ENCODE results near the gene RFLNA. TPM values are rescaled to one million over a fixed set of nuclear protein-coding genes. Genes with fewer than 3 reads are reported as not detected.

RFLNA gene
- total RNA-seq, 1 experiment from 2014 or later, result 1.1 TPM

DNA sequence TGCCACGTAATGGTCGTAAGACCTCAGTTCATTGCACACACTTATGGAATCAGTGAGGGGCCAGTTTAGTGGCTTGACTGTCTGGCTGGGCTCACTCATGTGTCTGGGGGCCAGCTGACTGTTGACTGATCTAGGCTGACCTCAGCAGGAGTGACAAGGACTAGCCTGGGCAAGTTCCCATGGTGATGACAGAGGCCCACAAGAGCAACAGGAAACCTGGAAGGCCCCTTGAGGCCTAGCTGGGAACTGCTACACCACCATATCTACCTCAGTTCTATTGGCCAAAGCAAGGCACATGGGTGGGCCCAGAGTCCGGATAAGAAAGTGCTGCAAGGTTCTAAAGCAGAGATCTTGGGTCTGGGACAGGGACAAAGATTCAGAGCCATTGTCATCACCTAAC is 21.3 kb upstream of the RFLNA start:
- Histone ChIP-seq H3K27ac (ENCODE audit: low read depth, low read length, poor library complexity, severe bottlenecking) (no peak overlapping the region), H3K4me3 (ENCODE audit: low read depth, low read length, poor library complexity, severe bottlenecking) (no peak overlapping the region), H3K27me3 (replicated peaks; ENCODE audit: insufficient read depth, low read depth, low read length, poor library complexity) (no peaks in the 10 kb centered on the region), H3K9me3 (ENCODE audit: low read depth, low read length, poor library complexity, severe bottlenecking) (no peaks in the 10 kb centered on the region), H3K36me3 (ENCODE audit: insufficient read depth, low read length, poor library complexity, severe bottlenecking) (no peaks in the 10 kb centered on the region), H3K4me1 (ENCODE audit: insufficient read depth, low read length, poor library complexity, severe bottlenecking) (no peaks in the 10 kb centered on the region)
- CTCF ChIA-PET, result no interaction called here
- intact Hi-C loops (cut with micrococcal nuclease; ENCODE audit: unreplicated experiment), result no loop called here
- POLR2A ChIA-PET (ENCODE audit: low non-redundant PET), result no interaction called here
- DNase-seq (ENCODE audit: low spot score), result peak; percentile 54
- TF ChIP-seq, protein P1, sequence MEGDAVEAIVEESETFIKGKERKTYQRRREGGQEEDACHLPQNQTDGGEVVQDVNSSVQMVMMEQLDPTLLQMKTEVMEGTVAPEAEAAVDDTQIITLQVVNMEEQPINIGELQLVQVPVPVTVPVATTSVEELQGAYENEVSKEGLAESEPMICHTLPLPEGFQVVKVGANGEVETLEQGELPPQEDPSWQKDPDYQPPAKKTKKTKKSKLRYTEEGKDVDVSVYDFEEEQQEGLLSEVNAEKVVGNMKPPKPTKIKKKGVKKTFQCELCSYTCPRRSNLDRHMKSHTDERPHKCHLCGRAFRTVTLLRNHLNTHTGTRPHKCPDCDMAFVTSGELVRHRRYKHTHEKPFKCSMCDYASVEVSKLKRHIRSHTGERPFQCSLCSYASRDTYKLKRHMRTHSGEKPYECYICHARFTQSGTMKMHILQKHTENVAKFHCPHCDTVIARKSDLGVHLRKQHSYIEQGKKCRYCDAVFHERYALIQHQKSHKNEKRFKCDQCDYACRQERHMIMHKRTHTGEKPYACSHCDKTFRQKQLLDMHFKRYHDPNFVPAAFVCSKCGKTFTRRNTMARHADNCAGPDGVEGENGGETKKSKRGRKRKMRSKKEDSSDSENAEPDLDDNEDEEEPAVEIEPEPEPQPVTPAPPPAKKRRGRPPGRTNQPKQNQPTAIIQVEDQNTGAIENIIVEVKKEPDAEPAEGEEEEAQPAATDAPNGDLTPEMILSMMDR (conservative IDR thresholded peaks at IDR 0.05; ENCODE audit: low read depth, low read length), result peak; percentile 42
- no peak for TF ChIP-seq EZH2 (IDR thresholded peaks at IDR 0.05; ENCODE audit: borderline replicate concordance, low read depth, low read length, poor library complexity, severe bottlenecking)
- no TSS peak for BruUV-seq (replicated peaks)

DNA sequence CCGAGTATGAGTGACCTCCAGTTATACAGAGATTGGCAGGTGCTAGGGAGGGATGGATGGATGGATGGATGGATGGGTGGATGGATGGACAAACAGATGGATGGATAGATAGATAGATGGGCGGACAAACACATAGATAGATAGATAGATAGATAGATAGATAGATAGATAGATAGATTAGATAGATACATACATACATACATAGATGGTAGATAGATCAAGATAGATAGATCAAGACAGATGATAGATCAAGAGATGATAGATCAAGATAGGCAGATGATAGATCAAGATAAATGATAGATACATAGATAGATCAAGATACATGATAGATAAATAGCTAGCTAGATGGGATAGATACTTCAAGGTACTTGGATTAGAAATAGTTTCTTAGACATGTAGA is 18.6 kb upstream of the RFLNA start:
- H3K9me3 ChIP-seq (ENCODE audit: low read depth, low read length, poor library complexity, severe bottlenecking), result no peaks in the 10 kb centered on the region
- BruUV-seq (replicated peaks), result no TSS peak
- no peaks in the 10 kb centered on the region for H3K36me3 ChIP-seq (ENCODE audit: insufficient read depth, low read length, poor library complexity, severe bottlenecking)
- intact Hi-C loops (cut with micrococcal nuclease; ENCODE audit: unreplicated experiment), result no loop called here
- TF ChIP-seq EZH2 (IDR thresholded peaks at IDR 0.05; ENCODE audit: borderline replicate concordance, low read depth, low read length, poor library complexity, severe bottlenecking), result no peak
- TF ChIP-seq, protein P1 (conservative IDR thresholded peaks at IDR 0.05; ENCODE audit: low read depth, low read length), result no peak
- no peak overlapping the region for H3K4me3 ChIP-seq (ENCODE audit: low read depth, low read length, poor library complexity, severe bottlenecking)
- ChIA-PET CTCF (no interaction called here), POLR2A (ENCODE audit: low non-redundant PET) (interaction anchor here (0.5 kb wide), 1 partner anchor 177 kb away, joined by 3 read pairs; no protein-coding TSS in a partner anchor)
- H3K4me1 ChIP-seq (ENCODE audit: insufficient read depth, low read length, poor library complexity, severe bottlenecking), result no peaks in the 10 kb centered on the region
- no peak overlapping the region for H3K27ac ChIP-seq (ENCODE audit: low read depth, low read length, poor library complexity, severe bottlenecking)
- no peak for DNase-seq (ENCODE audit: low spot score)
- H3K27me3 ChIP-seq (replicated peaks; ENCODE audit: insufficient read depth, low read depth, low read length, poor library complexity), result peaks cover 14% of the 10 kb centered on the region

DNA sequence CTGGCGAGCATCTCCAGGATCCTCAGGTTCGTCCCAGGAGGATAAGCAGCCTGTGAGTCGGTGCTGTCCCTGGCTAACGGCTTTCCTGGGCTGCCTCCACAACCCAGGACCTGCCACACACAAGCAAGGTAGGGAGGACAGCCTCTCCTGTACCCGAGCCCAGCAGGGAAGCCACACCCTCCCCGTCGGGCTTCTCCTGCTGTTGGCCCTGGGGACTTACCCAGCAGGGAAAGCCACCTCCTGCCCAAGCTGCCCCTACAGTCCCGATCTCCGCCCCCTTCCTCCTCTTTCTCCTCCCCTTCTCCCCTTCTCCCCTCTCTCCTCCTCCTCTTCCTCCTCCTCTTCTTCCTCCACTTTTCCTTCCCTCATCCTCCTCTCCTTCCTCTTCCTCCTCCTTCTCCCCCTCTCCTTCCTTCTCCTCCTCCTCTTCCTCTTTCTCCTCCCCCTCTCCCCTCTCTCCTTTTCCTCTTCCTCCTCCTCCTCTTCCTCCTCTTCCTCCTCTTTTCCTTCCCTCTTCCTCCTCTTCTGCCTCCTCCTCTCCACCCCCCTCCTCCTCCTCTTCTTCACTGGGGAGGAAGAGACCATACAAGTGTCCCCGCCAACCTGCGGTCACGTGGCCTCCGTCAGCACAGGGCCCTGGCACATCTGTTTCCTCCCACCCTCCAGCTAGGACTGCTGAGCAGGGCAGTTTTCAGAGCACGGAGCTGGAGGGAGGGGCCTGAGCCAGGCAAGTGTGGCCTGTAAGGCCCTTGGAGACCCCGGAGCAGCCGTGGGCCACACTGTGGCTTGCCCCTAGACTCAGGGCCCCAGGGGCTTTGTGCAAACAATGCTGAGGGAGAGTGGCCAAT is 17.3 kb upstream of the RFLNA start:
- BruUV-seq (replicated peaks), result no TSS peak
- Histone ChIP-seq H3K4me3 (ENCODE audit: low read depth, low read length, poor library complexity, severe bottlenecking) (no peak overlapping the region), H3K9me3 (ENCODE audit: low read depth, low read length, poor library complexity, severe bottlenecking) (no peaks in the 10 kb centered on the region), H3K27me3 (replicated peaks; ENCODE audit: insufficient read depth, low read depth, low read length, poor library complexity) (peaks cover 24% of the 10 kb centered on the region), H3K27ac (ENCODE audit: low read depth, low read length, poor library complexity, severe bottlenecking) (no peak overlapping the region), H3K36me3 (ENCODE audit: insufficient read depth, low read length, poor library complexity, severe bottlenecking) (no peaks in the 10 kb centered on the region), H3K4me1 (ENCODE audit: insufficient read depth, low read length, poor library complexity, severe bottlenecking) (no peaks in the 10 kb centered on the region)
- ChIA-PET POLR2A (ENCODE audit: low non-redundant PET) (no interaction called here), CTCF (no interaction called here)
- no peak for DNase-seq (ENCODE audit: low spot score)
- intact Hi-C loops (cut with micrococcal nuclease; ENCODE audit: unreplicated experiment), result no loop called here
- no peak for TF ChIP-seq EZH2 (IDR thresholded peaks at IDR 0.05; ENCODE audit: borderline replicate concordance, low read depth, low read length, poor library complexity, severe bottlenecking)
- TF ChIP-seq, protein P1 (conservative IDR thresholded peaks at IDR 0.05; ENCODE audit: low read depth, low read length), result no peak

Data from A673 (cell line).